ENCODE measurements around the gene SPRYD7.
"Not testable (repeated sequence)": the region's sequence is repeated elsewhere in the genome, so short reads cannot be mapped to it uniquely, and the experiment has no call there.

Gene SPRYD7

DNA sequence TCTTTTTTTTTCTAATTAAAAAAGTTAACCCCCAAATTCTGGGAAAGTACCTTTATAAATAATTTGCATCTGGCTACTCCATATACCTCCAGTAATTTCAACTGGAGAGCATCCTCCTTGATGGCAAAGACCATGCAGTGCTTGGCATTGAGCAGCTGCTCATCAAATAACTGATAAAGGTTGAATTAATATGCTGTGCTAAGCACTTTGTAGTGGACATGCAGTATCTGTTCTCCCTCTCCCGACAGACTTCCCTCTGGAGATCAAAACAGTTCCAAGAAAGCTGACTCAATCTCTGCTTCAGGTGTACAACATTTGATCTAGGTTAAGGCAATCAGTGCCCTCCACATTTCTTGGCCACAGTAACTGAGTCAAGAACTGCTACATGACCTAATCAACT, 3.3 kb downstream of the SPRYD7 start:
- no peak for DNase-seq (ENCODE audit: low read depth in 2 of 2)

DNA sequence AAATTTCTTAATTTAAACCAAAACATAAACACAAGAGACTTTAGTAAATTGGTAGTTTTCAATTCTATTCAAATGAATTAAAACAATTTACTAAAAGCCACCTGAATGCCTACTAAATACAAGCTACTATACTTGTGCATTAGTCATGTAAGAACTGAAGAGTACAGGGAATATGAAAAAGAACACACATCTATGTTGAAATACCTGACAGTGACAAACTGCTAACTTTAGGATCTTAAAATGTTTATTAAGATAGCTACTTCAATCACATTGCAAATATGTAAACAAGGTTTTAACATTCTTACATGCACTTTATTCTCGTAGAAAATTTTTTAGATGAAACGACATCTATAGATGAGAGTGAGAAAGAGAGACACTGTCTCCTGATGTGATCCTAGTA, 4.1 kb downstream of the SPRYD7 start:
- no peak for DNase-seq (ENCODE audit: low read depth in 2 of 2)

DNA sequence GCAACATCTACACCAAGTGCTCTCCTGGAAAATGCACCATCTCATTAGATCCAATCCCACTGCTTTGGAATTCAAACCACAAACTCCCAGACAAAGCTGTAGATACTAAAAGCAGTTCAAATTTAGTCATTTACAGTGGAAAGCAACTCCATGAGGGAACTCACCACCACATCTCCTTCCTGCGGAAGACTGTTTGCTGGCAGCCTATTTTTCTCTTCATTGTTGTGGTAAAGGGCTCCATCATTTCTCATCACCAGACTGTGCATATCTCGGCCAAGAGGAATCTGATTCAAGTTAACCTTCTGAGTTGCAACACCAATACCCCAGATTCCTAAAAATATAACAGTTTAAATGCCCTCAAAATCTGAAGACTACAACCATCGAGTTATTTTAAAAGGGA, 8.4 kb downstream of the SPRYD7 start:
- no peak for DNase-seq (ENCODE audit: low read depth in 2 of 2)

DNA sequence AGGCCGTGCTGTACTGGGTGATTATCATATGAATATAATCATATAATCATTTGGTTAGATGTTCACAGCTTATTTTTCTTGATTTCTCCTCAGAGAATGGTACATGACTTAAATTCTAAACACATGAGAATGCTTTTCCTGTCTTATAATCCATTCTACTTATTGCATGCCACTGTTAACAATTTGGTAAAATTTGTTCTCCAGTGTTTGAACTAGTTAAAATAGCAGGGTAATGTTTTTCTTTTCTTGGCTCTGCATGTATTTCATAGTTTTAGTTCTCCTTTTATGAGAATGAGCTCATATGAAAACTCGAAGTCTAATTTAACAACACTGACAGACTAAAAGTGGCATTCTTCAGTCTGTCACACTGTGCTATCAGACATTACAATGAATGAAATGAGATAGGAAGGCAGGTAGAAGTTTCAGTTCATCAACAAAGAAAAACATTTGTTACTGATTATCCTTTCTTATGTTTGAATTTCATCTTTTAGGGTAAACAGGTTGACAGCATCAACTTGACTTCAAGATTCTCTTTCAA, 10.2 kb downstream of the SPRYD7 start:
- no peak for DNase-seq (ENCODE audit: low read depth in 2 of 2)

DNA sequence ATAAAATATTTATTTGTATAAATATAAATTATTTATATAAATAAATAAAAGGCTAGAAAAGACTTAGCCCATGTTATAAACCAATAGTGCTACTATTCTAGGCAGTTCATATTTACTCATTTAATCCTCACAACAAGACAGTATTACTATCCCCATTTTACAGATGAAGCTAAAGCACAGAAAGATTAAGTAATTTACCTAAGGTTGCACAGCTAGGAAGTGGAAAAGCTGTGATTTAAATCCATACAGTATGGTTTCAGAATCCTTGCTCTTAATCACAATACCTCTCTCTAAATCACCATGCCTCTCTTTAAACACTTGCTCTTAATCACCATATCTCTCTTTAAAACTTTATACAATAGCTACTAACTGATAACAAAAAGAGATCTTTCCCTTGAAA, 13.8 kb downstream of the SPRYD7 start:
- DNase-seq (ENCODE audit: low read depth in 2 of 2) = no peak

DNA sequence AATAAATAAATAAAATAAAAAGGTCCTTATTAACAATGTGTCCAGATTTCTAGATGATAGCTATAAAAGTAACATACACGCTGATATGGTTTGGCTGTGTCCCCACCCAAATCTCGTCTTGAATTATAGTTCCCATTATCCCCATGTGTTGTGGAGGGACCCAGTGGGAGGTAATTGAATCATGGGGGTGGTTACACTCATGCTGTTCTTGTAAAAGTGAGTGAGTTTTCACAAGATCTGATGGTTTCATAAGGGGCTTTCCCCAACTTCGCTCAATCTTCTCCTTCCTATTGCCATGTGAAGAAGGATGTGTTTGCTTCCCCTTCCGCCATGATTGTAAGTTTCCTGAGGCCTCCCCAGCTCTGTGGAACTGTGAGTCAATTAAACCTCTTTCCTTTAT, 15.2 kb downstream of the SPRYD7 start:
- not testable (repeated sequence) for DNase-seq (ENCODE audit: low read depth in 2 of 2)

DNA sequence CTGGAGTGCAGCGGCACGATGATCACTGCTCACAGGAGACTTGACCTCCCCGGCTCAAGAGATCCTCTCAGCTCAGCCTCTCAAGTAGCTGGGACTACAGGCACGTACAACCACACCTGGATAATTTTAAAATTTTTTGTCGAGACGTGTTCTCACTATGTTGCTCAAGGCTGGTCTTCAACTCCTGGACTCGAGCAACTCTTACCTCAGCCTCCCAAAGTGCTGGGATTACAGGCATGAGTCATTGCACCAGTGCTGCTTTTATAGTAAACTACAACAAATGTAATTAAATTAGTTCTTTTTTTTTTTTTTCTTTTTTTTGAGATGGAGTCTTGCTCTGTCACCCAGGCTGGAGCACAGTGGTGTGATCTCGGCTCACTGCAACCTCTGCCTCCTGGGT, 18.0 kb downstream of the SPRYD7 start:
- DNase-seq (ENCODE audit: low read depth in 2 of 2) = not testable (repeated sequence)

DNA sequence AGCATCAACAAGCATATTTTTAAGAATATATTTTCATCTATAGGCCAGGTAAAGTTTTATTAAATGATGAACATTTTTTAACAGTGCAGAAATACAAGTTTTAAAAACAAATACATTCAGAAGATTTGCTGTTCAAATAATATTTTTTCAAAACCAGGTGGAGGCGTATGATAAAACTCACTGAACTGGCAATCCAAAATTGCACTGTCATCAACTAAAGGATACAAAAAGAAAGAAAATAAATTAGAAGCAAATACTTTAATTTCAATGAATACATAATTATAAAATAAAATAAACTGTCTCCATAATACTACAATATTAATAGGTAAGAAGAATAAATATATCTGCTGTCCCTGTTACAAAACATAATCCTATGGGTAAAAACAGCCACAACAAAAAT, 21.2 kb downstream of the SPRYD7 start:
- no peak for DNase-seq (ENCODE audit: low read depth in 2 of 2)

DNA sequence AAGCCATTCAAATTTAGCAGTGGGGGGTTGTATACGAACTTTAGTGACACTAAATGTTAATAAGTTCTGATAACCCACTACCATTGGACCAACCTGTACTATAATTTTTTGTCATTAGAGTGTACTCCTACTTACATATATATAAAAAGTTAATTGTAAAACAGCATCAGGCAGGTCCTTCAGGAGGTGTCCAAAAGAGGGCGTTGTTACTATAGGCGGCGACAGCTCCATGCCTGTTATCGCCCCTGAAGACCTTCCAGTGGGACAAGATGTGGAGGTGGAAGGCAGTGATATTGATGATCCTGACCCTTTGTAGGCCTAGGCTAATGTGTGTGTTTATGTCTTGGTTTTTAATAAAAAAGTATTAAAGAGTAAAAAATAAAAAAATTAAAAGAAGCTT, 27.5 kb downstream of the SPRYD7 start:
- DNase-seq (ENCODE audit: low read depth in 2 of 2) = no peak

DNA sequence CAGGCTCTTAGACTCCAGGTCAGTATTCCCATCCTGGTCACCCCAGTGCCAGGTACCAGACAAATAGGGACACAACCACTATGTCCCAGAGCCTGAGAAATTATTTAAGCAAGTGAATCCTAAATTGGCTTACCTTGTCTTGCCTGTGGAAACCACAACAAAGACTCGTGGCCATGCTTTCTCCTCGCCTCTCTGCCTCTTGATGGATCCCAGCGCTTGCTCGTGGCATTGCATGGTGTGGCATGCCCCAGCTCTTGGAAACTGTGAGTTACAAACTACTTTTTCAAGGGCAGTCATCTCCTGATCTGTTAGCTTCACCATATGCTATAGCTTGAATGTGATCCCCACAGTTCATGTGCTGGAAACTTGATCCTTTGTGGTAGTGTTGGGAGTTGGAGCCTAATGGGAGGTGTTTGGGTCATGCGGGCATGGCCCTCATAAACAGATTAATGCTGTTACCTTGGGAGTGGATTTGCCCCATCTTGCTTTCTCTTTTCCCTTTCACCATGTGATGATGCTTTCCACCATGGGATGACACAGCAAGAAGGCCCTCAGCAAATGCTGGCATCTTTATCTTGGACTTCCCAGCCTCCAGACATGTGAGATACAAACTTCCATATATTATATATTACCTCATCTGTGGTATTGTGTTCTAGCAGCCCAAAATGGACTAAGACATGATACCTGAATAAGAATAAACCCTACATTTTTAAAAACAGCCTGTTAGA, 31.2 kb downstream of the SPRYD7 start:
- no peak for DNase-seq (ENCODE audit: low read depth in 2 of 2)

DNA sequence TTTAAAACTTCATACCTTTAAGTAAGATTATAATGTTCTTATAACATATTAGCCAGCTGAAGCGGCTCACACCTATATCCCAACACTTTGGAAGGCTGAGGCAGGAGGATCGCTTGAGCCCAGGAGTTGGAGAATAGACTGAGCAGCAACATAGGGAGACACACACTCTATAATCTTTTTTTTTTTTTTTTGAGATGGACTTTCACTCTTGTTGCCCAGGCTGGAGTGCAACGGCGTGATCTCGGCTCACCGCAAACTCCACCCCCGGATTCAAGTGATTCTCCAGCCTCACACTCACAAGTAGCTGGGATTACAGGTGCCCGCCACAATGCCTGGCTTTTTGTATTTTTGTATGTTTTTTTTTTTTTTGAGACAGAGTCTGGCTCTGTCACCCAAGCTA, 37.3 kb downstream of the SPRYD7 start:
- DNase-seq (ENCODE audit: low read depth in 2 of 2) = no peak

DNA sequence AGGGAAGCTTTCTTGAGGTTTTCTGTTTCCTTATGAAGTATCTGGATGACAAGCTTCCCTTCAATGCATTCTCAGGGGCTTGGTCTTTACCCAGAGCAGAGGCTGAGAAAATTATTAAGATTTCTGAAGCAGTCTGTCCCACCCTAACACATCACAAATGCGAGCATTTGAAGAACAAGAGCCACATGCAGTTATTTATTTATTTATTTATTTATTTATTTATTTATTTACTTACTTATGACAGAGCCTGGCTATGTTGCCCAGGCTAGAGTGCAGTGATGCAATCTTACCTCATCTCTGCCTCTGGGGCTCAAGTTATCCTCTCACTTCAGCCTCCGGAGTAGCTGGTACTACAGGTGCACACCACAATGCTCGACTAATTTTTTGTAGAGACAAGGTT, 38.4 kb downstream of the SPRYD7 start:
- DNase-seq (ENCODE audit: low read depth in 2 of 2) = no peak

DNA sequence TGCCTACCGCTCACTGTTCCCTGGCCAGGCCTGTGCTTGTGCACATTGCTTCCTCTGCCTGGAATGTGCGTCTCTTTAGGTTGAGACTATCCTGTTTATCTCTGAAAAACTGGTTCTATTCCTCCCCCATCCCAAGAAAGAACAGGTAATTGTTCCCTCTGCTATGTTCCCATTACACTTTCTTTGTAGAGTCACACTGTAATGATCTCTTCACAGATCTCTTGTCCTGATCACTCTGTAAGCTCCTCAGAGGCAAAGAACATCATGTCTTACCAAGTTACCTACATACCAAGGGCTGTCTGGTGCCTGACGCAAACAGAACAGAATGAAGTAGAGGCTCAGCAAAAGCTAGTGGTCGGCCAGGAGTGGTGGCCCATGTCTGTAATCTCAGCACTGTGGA, 40.3 kb downstream of the SPRYD7 start:
- no peak for DNase-seq (ENCODE audit: low read depth in 2 of 2)

DNA sequence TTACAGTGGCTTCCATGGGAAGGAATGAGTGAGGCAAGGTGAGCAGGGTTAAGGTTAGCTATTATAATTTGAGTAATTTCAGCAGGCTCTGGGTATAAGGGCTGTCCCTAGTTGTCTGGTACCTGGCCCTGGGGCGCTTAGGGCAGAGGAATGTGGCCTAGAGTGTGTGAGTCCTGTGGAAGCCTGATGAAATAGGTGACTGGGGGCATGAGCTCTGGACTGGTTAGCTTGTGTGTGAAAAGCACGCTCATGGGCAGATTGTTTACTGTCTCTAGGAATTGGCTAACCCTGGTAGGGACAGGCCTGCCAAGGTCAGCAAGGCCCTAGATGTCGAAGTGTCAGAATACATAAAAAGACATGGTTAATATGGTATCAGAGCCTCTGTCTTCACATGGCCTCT, 42.5 kb downstream of the SPRYD7 start:
- DNase-seq (ENCODE audit: low read depth in 2 of 2) = no peak

DNA sequence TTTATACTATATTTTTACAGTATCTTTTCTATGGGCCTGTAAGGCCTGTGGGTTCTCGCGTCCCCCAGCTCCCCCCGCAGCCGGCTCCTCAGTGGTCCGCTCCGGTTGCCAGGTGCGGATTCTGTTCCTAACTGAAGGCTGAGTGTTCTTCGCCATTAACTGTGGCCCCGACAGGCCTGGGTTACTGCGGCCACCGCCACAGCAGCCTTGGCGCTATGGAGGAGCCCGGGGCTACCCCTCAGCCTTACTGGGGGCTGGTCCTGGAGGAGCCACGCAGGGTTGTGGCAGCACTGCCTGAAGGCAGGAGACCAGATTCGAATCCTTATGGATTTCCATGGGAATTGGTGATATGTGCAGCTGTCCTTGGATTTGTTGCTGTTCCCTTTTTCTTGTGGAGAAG, 45.8 kb downstream of the SPRYD7 start:
- DNase-seq (ENCODE audit: low read depth in 2 of 2) = no peak

DNA sequence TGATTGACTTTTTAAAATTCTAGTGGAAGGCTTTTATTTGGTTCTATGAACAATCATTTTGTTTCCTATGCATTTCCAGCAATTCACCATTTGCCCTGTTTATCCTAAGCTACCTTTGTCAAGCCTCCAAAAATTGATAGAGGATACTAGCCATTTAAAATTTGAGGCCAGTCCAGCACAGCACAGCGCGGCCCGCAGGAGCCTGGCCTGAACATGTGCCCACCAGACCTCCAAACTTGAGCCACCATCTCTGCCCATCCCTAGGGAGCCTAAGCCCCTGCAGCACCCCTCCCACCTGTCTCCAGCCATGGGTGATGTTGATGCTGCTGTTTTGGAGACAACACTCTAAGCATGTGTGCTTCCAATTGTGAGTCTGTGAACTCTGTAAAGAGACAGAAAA, 57.5 kb downstream of the SPRYD7 start:
- no peak for DNase-seq (ENCODE audit: low read depth in 2 of 2)

DNA sequence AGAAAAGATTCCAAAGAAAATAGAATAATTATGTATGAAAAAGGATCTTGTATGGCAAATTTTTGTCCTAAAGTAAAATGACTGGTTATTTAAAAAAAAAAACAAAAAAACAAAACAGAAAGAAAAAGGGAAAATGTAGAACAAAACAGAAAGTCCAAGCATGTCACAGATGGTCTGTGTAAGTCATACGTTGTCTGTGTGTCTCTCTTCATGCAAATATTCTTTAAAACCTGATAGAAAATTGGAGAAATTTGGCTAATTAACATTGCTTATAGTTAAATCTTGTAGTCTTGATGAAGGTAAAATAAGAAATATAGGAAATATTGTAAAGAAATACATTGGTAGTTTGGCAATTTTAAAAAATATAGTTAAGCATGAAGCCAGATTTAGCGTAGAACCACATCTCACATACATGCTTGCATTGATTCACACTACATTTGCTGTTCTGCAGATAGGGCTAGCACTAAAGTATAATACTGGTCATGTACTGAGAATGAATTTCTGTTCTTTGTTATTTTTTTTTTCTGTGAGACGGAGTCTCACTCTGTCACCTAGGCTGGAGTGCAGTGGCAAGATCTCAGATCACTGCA, 58.4 kb downstream of the SPRYD7 start:
- DNase-seq (ENCODE audit: low read depth in 2 of 2) = no peak

DNA sequence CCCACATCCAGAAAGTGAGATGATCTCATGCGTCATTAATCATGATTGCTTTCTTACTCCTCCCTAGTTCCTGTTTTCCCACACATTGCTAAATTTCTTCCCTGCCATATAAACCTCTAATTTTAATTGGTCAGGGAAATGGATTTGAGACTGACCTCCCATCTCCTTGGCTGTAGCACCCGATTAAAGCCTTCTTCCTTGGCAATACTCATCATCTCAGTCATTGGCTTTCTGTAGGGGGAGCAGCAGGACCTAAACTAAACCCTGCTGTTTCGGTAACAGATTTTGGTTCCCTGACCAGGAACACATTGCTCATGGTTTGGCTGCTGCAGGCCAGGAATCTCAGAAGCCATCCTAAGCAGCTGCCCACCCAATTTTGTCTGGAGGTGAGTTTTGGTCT, 61.7 kb downstream of the SPRYD7 start:
- no peak for DNase-seq (ENCODE audit: low read depth in 2 of 2)

DNA sequence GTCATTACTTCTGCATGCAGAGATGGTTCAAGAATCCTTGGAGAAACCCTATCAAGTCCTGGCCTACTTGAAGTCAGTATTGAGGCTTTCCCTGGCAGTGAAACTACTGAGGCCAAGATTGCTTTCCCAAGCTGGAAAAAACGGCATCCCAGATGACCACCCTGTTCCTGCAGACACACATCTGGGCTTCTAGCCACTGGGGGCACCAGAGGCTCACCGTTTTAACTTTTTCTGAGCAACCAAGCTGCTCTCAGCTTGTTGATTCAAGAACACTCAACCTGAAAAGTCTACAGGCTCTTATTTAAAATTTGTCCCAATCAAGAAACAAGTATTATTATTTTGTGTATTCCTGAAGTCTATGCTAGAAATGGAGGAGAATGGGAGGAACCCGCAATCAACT, 66.6 kb downstream of the SPRYD7 start:
- no peak for DNase-seq (ENCODE audit: low read depth in 2 of 2)

DNA sequence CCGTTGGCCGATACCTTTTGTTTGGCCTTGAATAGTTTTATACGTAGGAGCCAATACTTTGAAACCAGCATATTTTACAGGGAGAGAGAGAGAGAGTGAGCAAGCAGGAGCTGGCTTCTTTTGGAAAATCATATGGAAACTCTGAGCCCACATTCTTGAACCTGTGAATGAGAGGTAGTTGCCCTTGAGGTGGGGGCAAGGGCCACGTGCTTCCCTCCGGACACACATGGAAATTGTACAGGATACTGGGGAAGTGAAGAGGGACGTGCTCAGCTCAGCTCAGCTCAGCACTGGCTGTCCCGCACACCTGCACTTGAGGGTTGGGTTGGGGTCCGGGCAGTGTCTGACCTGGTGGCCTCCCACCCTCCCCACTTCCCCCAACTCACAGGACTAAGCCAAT, 68.3 kb downstream of the SPRYD7 start:
- no peak for DNase-seq (ENCODE audit: low read depth in 2 of 2)

DNA sequence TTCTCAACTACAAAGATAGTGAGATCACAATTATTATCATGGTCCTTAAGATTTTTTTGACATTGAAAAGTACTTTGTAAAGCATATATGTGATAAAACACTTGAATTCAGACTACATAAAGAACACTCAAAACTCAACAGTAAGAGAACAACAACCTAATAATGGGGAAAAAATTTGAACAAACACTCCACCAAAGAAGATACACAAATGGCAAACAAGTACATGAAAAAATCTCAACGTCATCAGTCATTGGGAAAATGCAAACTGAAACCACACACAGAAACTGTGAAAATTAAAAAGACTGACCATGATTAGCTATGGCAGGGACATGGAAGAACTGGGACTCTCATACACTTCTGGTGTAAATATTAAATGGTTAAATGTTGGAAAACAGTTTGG, 70.9 kb downstream of the SPRYD7 start:
- no peak for DNase-seq (ENCODE audit: low read depth in 2 of 2)

DNA sequence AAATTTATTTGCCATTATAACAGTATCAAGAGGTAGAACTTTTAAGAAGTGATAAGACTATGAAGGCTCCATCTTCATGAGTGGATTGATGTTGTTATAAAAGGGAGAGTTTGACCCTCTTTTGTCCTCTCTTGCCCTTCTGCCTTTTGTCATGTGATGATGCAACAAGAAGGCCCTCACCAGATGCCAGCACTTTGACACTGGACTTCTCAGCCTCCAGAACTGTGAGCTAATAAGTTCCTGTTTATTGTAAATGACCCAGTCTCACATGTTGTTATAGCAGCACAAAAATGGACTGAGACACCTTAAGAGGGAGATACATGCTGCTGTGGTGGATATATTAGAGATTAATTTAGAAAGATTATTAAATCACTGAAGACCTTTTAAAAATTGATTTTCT, 71.6 kb downstream of the SPRYD7 start:
- no peak for DNase-seq (ENCODE audit: low read depth in 2 of 2)

All from stimulated activated CD8-positive, alpha-beta memory T cell treated with anti-CD3 and anti-CD28 coated beads, Interleukin-7, amount 100 ng/mL, for 1 hour (primary cell).